Stimulated activated CD8-positive, alpha-beta memory T cell treated with anti-CD3 and anti-CD28 coated beads, Interleukin-15, amount 100 ng/mL, for 48 hours (primary cell): ENCODE measurements around the gene ADM2.

Source experiments
- DNase-seq, 2 donors: peaks; one replicate each; pipeline ENCODE4 v3.0.0-alpha.2; 2020; ENCODE audit warnings: low read depth in 2 of 2

Gene ADM2

GRCh38 chr22:50485221-50486131, 4.1 kb downstream of the ADM2 start:
- no peak for DNase-seq

- DNase-seq, result no peak
These were observed 5.4 kb downstream of the ADM2 start, which contains the start of gene MIOX for GRCh38 chr22:50486561-50487289. Gene MIOX (plus strand): TSS chr22:50486859. CDS start chr22:50486898, 39 bp downstream.

- DNase-seq, result no peak
These were observed 6.1 kb downstream of the ADM2 start for GRCh38 chr22:50487290-50488005.

- no peak for DNase-seq
These were observed 6.8 kb downstream of the ADM2 start for GRCh38 chr22:50488006-50488677.

GRCh38 chr22:50488886-50489285, 7.5 kb downstream of the ADM2 start:
- no peak for DNase-seq

GRCh38 chr22:50489363-50490243, 8.3 kb downstream of the ADM2 start:
- DNase-seq, result no peak

- no peak for DNase-seq
These were observed 9.4 kb downstream of the ADM2 start for GRCh38 chr22:50490531-50491308.

- DNase-seq, result no peak
These were observed 15.8 kb downstream of the ADM2 start for GRCh38 chr22:50497093-50497492.

GRCh38 chr22:50498322-50498890, 17.1 kb downstream of the ADM2 start:
- peak in 1 of 2 donors; percentile 46 for DNase-seq

GRCh38 chr22:50500452-50500851, 19.1 kb downstream of the ADM2 start:
- no peak for DNase-seq

GRCh38 chr22:50502096-50502495, 20.8 kb downstream of the ADM2 start:
- DNase-seq, result no peak

GRCh38 chr22:50502628-50503474, 21.5 kb downstream of the ADM2 start:
- DNase-seq, result no peak

GRCh38 chr22:50503475-50504145, 22.3 kb downstream of the ADM2 start:
- no peak for DNase-seq

GRCh38 chr22:50504369-50505211, 23.2 kb downstream of the ADM2 start:
- DNase-seq, result no peak

- no peak for DNase-seq
These were observed 24.0 kb downstream of the ADM2 start for GRCh38 chr22:50505276-50505775.

- DNase-seq, result no peak
These were observed 24.6 kb downstream of the ADM2 start for GRCh38 chr22:50505776-50506610.
